GM21723 (cell line): ENCODE data around the gene MCM7.
A peak's percentile ranks its signal among the peaks of the same experiment; 100 is the strongest.
"Not testable (repeated sequence)": the region's sequence is repeated elsewhere in the genome, so short reads cannot be mapped to it uniquely, and the experiment has no call there.

Experiments used
- ATAC-seq: cut with Tn5 transposase; IDR thresholded peaks from one replicate; pipeline ENCODE4 v1.9.1; 2021; ENCODE audit warnings: mild to moderate bottlenecking, moderate library complexity; ENCODE audit not compliant: unreplicated experiment

Gene MCM7

DNA sequence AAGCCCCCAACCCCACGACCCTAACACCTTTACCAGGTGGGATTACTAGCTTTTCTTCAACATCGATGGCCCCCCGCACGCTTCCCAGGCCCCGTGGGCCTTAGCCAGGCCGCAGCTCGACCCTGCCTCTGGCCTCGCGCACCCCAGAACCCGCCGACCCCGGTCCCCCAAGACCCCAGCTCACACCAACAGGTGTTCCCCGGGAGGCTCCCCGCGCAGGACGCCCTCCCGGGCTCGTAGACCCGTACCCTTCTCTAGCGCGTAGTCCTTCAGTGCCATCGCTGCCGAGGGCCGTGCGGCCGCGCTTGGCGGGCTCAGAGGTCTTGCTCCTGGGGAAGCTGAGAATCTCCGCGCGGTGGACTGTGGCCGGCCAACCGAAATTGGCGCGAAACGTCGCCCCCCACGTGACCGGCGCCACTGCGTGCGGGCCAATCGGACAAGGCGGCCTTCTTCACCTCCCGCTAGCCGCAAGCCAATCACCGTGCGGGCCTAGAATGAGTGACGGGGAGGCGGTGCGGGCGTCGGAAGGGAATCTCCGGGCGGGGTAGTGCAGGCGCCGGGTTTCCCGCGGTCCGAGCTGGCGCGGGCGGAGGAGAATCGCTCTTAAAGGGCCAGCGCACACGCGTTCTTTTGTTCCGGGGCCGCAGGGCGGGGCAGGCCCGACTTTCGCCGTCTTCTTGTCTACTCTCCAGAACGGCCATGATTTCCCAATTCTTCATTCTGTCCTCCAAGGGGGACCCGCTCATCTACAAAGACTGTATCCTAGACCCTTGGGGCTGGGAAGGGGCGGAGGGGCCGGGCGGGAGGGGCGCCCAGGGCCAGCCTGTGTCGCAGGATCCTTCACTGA, at the start of gene MCM7, which contains the start of gene AP4M1:
Gene MCM7, minus strand, starts transcription at position 382 of the 847 bp plus-strand sequence. Its CDS starts 103 bp downstream, at position 279.
Gene AP4M1, plus strand, starts transcription at position 628 of the 847 bp plus-strand sequence. Its CDS starts 72 bp downstream, at position 700.
- ATAC-seq: peak; percentile 82

DNA sequence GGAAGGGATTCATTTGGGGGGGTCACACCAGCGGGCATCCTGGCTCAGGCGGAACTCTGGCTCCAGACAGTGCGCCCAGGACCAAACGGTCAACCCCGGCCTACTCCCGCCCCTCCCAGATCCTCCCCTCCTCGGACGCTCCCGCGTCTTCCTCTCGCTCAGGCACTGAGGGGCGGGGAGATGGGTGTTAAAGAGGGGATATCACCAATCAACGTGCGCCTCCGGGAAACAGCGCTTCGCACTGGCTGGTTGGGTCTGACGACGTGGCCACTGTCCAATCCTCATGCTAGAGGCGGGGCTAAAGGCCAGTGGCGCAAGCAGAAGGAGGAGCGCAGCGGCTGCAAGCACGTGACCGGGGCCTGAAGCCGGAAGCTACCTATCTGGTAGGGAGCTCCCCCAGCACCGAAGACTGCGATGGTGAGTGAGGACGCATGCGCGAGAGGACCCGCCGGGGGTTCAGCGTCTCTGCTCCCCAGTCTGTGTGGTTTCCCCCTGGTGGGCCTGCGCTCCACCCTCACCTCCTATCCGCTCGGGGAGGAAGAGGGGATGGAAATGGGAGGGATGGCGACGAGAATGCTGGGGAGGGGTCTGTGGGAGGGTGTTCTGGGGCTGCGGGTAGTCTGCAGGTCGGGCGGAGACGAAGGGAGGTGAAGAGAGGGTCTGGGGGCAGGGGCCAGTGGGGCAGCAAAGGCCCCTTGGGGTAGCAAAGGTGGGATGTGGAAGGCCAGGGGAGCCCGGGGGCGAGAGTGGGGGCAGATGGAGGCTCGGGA, 47.5 kb upstream of the MCM7 start, which contains the start of gene LAMTOR4:
Gene LAMTOR4, plus strand, starts transcription at position 360 of the 770 bp plus-strand sequence. Its CDS starts 55 bp downstream, at position 415.
- peak; percentile 98 for ATAC-seq

DNA sequence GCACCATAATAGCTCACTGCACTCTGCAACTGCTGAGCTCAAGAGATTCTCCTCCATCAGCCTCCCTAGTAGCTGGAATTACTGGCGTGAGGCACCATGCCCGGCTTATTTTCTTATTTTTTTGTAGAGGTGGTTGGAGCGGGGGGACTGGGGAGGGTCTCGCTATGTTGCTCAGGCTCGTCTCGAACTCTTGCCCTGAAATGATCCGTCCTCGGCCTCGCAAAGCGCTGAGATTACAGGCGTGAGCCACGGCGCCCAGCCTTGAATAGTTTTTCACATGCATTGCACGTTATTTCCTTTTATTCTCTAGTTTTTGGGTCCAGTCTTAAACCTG, 47.0 kb upstream of the MCM7 start:
- ATAC-seq: no peak

DNA sequence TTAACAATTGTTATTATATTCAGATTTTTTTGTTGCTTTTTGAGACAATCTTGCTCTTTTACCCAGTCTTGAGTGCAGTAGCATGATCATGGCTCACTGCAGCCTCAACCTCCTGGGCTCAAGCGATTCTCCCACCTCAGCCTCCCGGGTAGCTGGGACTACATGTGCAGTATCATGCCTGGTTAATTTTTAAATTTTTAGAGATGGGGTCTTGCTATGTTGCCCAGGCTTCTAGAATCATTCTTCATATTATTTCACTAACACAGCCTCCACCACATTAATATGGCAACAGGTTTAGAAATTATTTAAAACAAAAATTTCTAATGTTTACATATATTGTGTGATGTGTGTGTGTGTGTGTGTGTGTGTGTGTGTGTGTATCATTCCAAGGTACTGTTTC, 46.1 kb upstream of the MCM7 start:
- ATAC-seq: no peak

DNA sequence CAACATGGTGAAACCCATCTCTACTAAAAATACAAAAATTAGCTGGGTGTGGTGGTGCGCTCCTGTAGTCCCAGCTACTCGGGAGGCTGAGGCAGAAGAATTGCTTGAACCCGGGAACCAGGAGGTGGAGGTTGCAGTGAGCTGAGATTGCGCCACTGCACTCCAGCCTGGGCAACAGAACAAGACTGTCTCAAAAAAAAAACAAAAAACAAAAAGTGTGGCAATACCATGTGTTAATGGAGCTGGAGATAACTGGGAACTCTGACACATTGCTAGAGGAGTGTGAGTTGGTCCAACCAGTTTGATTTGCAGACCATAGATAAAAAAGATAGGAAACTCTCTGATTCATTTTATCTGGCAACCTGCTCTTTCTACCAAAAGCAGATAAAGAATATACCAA, 45.2 kb upstream of the MCM7 start:
- ATAC-seq: not testable (repeated sequence)

DNA sequence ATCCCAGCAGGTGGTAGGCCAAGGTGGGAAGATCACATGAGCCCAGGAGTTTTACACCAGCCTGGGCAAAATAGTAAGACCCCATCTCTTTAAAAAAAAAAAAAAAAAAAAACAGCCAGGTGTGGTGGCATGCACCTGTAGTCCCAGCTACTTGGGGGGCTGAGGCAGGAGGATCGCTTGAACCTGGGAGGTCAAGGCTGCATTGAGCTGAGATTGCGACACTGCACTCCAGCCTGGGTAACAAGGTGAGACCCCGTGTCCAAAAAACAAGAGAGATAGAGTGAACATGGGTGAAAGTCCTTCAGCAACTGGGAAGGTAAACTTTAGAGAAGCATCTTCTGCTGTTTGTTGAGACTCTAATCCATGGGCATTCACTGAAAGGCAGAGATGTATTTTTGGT, 41.3 kb upstream of the MCM7 start:
- no peak for ATAC-seq

DNA sequence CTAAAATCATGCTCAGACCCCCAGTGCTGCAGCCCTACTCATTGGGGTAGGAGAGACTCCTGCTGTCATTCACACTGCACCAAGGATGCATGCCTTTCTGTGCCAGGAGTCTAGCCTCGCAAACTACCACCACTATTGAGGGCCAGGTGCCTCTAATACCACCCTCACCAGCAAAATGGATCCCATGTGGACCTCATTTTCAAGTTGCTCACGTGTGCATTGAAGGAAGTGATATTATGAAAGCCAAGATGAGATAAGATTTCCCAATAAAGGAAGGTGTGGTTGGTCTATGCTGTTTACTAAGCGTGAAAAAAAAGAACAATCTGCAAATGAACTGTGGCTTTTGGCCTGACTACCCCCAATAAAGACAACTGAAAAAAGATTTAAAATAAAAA, 40.4 kb upstream of the MCM7 start:
- ATAC-seq: no peak

DNA sequence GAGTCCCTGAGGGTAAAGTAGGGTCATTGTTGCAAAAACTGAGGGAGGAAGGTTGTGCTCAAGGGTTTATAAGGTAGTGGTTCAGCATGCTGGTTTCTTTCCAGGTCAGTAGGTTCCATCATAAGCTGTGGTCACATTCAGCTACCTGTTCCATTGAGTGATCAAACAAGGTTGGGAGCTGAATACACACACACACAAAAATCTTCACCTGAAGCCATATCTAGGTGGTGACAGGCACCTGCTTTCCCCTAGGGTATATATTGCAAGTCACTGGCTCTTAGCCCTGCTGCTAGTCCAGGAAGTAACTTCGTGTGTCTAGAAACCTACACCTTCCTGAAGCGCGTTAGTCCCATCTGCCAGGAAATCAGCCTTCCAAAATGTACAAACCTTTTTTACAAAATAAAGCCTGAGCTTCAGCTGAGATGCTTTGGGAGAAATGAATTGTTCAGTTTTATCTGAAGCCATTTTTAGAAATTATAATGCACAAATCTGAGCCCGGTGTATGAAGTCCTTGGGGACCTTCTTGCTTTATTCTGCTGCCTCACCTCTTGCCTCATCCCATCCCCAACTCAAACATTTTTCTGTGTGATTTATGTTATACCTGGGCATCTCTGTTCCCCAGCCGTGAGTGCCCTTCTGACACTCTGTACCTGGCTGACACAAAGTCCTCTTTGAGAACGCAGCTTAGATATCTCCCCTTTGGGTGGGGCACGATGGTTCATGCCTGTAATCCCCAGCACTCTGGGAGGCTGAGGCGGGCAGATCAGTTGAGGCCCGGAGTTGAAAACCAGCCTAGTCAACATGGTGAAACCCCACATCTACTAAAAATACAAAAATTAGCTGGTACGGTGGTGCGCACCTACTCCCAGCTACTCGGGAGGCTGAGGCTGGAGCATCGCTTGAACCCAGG, 36.9 kb upstream of the MCM7 start:
- no peak for ATAC-seq

DNA sequence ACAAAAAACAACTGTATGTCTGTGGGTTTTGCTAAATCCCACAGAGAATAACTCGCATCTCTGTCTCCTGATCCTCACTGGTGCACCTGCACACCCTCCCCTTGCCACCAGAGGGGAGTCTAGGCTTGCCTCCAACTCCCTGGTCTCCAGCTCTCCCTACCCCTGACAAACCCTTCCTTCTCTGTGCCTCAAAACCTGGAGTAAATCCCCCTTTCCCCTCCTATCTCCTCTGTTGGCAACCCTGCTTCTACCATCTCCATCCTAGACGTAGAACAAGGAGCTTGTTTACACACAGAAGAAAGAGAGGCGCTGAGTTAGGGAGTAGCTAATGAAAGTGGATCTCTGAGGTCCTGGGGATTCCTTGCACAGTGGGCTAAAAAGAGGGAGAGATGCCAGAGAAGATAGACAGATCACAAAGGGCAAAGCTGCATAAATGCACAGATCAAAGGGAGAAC, 31.5 kb upstream of the MCM7 start:
- peak; percentile 58 for ATAC-seq

DNA sequence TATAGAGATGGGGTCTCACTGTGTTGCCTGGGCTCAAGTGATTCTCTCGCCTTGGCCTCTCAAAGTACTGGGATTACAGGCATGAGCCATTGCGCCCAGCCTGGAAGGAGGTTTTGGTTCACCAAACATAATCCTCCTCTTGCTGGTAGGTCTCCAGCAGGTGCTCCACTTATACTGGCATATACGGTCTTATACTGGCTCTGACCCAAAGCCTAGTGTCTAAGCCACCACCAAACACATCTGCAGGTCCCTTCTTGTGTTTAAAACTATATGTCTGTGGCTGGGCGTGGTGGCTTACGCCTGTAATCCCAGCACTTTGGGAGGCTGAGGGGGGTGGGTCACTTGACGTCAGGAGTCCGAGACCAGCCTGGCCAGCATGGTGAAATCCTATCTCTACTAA, 30.9 kb upstream of the MCM7 start:
- ATAC-seq: no peak

DNA sequence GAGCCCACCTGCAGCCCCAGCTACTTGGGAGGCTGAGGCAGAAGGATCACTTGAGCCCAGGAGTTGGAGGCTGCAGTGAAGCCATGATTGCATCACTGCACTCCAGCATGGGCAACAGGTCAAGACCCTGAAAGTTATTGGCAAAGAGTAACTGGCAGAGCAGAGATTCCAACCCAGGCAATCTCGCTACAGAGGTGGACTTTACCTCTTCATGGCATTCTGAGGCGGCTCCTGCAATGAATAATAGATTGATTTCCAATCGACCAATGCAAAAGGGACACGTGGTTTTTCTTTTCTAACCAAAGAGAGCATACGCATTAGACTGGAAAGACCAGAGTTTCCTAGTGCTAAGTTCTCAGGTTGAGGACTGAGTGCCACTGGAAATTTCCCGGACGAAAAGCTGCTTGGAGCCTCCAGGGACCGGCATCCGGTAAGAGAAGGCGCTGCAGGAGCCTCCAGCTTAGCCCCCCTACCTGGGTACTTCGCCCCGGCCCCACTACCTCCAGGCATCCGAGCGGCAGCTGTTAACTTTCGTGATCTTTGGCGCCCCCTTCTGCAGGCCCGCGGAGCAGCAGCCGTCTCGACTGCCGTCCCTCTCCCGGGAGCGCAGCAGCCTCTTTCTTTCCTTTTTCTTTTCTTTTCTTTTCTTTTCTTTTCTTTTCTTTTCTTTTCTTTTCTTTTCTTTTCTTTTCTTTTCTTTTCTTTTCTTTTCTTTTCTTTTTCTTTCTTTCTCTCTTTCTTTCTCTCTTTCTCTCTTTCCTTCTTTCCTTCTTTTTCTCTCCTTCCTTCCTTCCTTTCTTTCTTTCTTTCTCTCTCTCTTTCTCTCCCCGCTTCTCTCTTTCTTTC, 29.6 kb upstream of the MCM7 start:
- no peak for ATAC-seq

DNA sequence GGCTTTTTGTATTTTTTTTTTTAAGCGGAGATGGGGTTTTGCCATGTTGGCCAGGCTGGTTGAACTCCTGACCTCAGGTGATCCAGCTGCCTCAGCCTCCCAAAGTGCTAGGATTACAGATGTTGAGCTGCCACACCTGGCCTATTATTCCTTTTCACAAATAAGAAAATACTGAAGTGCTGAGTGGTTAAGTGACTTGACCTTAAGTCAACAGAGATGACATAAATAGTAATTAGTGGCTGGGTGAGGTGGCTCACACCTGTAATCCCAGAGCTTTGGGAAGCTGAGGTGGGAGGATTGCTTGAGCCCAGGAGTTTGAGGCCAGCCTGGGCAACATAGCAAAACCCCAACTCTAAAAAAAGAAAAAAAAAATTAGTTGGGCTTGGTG, 29.0 kb upstream of the MCM7 start:
- ATAC-seq: not testable (repeated sequence)

DNA sequence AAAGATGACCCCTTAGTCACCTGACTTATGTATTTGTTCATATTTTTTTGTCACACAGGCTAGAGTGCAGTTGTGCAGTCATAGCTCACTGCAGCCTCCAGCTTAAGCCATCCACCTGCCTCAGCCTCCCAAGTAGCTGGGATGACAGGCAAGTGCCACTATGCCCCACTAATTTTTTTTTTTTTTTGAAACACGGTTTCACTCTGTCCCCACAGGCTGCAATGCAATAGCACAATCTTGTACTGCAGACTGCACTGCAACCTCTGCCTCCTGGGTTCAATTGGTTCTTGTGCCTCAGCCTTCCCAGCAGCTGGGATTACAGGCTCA, 27.4 kb upstream of the MCM7 start:
- no peak for ATAC-seq

DNA sequence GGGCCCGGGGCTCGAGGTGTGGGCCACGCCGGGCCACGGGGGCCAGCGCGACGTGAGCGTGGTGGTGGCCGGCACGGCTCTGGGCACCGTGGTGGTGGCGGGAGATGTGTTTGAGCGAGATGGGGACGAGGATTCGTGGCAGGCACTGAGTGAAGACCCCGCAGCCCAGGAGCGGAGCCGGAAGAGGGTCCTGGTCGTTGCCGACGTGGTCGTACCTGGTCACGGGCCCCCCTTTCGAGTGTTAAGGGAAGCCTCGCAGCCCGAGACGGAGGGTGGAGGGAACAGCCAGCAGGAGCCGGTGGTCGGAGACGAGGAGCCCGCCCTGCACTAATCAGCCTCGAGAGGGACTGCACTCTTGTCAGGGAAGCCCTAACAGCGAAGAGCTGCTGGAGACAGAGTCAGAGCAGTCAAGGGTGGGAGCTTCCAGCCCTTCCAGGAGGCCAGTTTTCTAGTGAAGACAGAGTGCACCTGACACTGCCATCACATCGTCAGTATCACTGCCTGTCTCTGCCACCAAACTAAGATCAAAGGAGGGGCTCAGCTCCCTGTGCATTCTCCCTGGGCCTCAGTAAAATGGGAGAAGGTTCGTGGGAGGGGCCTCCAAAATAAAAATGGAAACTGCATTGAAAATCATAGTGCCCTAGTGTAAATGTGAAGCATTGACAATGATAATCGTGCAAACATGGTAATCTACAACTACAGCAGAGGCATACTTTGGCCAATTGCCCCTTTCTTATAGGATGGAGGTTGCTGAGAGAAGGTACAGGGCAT, 26.9 kb upstream of the MCM7 start:
- no peak for ATAC-seq

DNA sequence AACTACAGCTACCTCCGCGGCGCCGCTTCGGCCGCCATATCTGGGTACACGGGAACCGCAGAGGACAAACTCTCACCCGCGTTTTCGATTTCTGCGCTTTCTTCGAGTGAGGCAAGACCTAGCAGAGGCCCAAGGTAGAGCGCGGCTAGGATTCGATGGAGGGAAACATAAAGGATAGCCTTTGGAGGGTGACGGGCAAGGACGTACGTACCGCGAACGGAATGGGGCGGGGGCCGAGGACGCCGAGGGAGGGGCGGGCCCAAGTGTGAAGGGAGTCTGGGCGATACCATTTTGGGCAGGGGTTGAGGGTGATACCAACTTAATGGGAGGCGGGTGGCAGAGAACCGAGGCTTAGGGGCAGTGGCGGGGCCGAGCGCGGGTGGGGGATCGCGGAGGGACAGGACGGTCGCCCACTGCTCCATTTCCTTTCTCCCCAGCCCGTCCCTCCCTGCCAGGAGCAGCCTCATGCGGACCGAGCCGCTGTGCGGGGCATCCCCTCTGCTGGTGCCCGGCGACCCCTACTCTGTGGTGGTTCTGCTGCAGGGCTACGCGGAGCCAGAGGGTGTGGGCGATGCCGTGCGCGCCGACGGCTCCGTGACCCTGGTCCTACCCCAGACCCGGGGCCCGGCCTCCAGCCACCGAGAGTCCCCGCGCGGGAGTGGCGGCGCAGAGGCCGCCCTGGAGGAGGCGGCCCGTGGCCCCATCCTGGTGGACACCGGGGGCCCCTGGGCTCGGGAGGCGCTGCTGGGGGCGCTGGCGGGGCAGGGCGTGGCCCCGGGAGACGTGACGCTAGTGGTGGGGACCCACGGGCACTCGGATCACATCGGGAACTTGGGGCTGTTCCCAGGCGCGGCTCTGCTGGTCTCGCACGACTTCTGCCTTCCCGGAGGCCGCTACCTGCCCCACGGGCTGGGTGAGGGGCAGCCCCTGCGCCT, 26.0 kb upstream of the MCM7 start, which contains the start of gene MBLAC1:
Gene MBLAC1, plus strand, starts transcription at position 37 of the 935 bp plus-strand sequence. Its CDS starts 429 bp downstream, at position 466.
- ATAC-seq: peak; percentile 67

DNA sequence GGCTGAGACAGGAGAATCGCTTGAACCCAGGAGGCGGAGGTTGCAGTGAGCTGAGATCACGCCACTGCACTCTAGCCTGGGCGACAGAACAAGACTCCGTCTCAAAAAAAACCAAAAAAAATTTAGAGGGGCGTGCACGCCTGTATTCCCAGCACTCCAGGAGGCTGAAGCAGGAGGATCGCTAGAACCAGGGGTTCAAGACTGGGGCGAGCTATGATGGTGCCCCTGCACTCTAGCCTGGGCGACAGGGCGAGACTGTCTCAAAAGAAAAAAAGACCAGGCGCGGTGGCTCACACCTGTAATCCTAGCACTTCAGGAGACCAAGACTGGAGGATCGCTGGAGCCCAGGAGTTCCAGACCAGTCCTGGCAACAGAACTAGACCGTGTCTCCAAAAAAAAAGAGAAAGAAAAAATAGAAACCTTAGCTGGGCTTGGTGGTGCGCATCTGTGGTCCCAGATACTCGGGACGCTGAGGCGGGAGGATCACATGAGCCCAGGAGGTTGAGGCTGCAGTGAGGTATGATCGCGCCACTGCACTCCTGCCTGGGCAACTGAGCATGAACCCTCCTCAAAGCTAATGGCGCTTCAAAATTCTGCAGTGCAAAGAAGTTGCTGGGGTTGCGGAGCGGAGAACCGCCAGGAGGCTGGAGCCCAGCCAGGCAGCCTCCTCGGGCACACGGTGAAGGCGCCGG, 25.2 kb upstream of the MCM7 start:
- ATAC-seq: peak; percentile 24
